SK-N-SH treated with all-trans-retinoic acid at 6 μM for 48 hours (cell line): ENCODE data around the gene PIWIL4.

ENCODE experiments used
- ATAC-seq: fragments of 200-7000 bp; cut with Tn5 transposase; 3 replicates; pipeline ENCODE4 v1.9.1; 2020; ENCODE audit warnings: mild to moderate bottlenecking, moderate library complexity
- ARNTL ChIP-seq: fragments of 450-650 bp; formaldehyde crosslinking; IDR thresholded peaks from 2 replicates; pipeline ENCODE4 v1.5.0; 2020; ENCODE audit warnings: low read depth, mild to moderate bottlenecking, moderate library complexity, borderline replicate concordance
- CSDC2 ChIP-seq: fragments of 250-450 bp; sonication (Bioruptor Pico); IDR thresholded peaks from 2 replicates; pipeline ENCODE4 v1.5.0; 2020; ENCODE audit warnings: mild to moderate bottlenecking, moderate library complexity
- OSR1 ChIP-seq: fragments of 250-450 bp; sonication (Bioruptor Pico); IDR thresholded peaks from 2 replicates; pipeline ENCODE4 v1.8.0; 2022; ENCODE audit warnings: moderate library complexity, mild to moderate bottlenecking, inconsistent platforms
- PATZ1 ChIP-seq: fragments of 250-450 bp; sonication (Bioruptor Pico); IDR thresholded peaks from 2 replicates; pipeline ENCODE4 v1.8.0; 2020; ENCODE audit warnings: mild to moderate bottlenecking, moderate library complexity, borderline replicate concordance
- POU6F1 ChIP-seq: fragments of 250-450 bp; sonication (Bioruptor Pico); IDR thresholded peaks from 2 replicates; pipeline ENCODE4 v1.8.0; 2021; ENCODE audit warnings: low read depth, mild to moderate bottlenecking, moderate library complexity, borderline replicate concordance
- PPARA ChIP-seq: fragments of 250-450 bp; sonication (Bioruptor Pico); IDR thresholded peaks from 2 replicates; pipeline ENCODE4 v1.5.0; 2020; ENCODE audit warnings: mild to moderate bottlenecking, borderline replicate concordance
- RARB ChIP-seq: fragments of 250-450 bp; sonication (Bioruptor Pico); IDR thresholded peaks from 2 replicates; pipeline ENCODE4 v1.8.0; 2021; ENCODE audit warnings: mild to moderate bottlenecking, moderate library complexity
- SNAI2 ChIP-seq: fragments of 250-450 bp; sonication (Bioruptor Pico); IDR thresholded peaks from 2 replicates; pipeline ENCODE4 v1.5.0; 2020; ENCODE audit warnings: mild to moderate bottlenecking, moderate library complexity
- TCF4 ChIP-seq: fragments of 250-450 bp; sonication (Bioruptor Pico); IDR thresholded peaks from 2 replicates; pipeline ENCODE4 v1.8.0; 2021; ENCODE audit warnings: mild to moderate bottlenecking, moderate library complexity, borderline replicate concordance
- TOX ChIP-seq: fragments of 250-450 bp; sonication (Bioruptor Pico); IDR thresholded peaks from 2 replicates; pipeline ENCODE4 v1.8.0; 2021; ENCODE audit warnings: mild to moderate bottlenecking, moderate library complexity, borderline replicate concordance
- TSHZ2 ChIP-seq: fragments of 250-450 bp; sonication (Bioruptor Pico); IDR thresholded peaks from 2 replicates; pipeline ENCODE4 v1.5.0; 2020; ENCODE audit warnings: mild to moderate bottlenecking, moderate library complexity
- ZFP30 ChIP-seq: fragments of 450-650 bp; formaldehyde crosslinking; IDR thresholded peaks from 2 replicates; pipeline ENCODE4 v1.5.0; 2022; ENCODE audit warnings: mild to moderate bottlenecking, moderate library complexity
- ZNF565 ChIP-seq: fragments of 450-650 bp; formaldehyde crosslinking; conservative IDR thresholded peaks from 2 replicates; pipeline ENCODE4 v1.5.0; 2020; ENCODE audit warnings: low read depth, mild to moderate bottlenecking, moderate library complexity
- ZNF70 ChIP-seq: fragments of 450-650 bp; formaldehyde crosslinking; IDR thresholded peaks from 2 replicates; pipeline ENCODE4 v1.5.0; 2020; ENCODE audit warnings: mild to moderate bottlenecking, moderate library complexity
- ZNF8 ChIP-seq: fragments of 450-650 bp; formaldehyde crosslinking; IDR thresholded peaks from 2 replicates; pipeline ENCODE4 v1.5.0; 2020; ENCODE audit warnings: mild to moderate bottlenecking, moderate library complexity
- TF ChIP-seq, protein P1 (sequence below): fragments of 250-450 bp; sonication (Bioruptor Pico); IDR thresholded peaks from 2 replicates; pipeline ENCODE4 v1.5.1; 2021; ENCODE audit warnings: mild to moderate bottlenecking, moderate library complexity

PIWIL4 gene

DNA sequence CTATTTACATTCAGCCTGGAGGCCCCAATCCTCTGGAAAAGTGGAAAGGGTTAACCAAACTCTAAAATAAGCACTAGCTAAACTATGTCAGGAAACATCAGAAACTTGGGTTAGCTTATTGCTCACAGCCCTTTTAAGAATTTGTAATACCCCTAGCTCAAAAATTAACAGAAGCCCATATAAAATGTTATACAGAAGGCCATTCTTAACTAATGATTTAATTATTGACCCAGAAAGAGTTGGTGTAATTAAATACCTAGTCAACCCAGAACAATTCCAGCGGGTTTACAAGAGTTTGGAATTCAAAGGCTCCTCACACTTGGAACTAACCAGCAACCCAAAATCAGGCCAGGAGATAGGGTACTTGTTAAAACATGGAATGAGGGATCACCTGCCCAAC lies 88.8 kb downstream of the PIWIL4 start:
- TF ChIP-seq TCF4 (no peak), PATZ1 (CRISPR knock-in tag) (no peak), RARB (CRISPR knock-in tag) (no peak), ZNF70 (no peak), ZNF8 (no peak), TOX (CRISPR knock-in tag) (no peak), POU6F1 (no peak), TSHZ2 (no peak)
- ATAC-seq: no peak

DNA sequence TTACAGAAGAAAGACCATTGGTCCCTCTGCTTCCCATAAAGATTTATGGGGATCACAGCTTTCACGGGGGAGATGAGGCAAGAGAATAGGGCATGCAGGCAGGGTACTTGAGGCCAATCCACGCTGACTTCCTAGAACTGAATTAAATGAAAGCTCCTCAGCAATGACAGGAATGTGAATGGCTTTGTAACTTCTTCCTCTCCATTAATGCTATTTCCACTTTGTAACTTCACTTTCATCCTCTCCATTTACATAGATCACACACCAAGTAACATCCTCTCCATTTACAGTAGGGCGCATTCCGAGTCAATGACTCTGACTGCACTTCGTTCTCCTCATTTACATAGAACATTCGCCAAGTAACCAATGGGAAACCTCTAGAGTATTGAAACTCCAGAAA lies 89.8 kb downstream of the PIWIL4 start:
- ATAC-seq: no peak
- TF ChIP-seq CSDC2: no peak
- no peak for TF ChIP-seq SNAI2 (CRISPR knock-in tag)
- TF ChIP-seq PATZ1 (CRISPR knock-in tag): no peak
- no peak for TF ChIP-seq ZNF8
- TF ChIP-seq ZNF70: no peak
- no peak for TF ChIP-seq POU6F1

DNA sequence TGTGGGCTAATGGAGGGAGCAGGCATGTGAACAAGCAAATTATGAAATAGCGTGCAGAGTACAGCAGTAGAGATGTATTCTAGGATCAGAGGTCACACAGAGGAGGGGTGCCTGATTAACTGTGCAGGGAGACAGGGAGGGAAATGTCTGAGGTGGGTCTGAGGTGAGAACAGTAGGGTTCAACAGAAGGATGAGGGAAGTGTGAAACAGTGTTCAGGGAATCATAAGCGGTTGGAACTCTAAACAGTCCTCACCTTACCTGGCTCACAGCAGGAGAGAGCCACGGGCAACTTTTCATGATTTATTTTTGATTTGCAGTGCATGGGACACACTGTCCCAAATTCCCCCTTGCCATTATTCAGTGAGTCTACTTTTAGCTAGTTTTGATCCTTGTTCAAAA lies 90.5 kb downstream of the PIWIL4 start:
- TF ChIP-seq CSDC2: no peak
- no peak for TF ChIP-seq SNAI2 (CRISPR knock-in tag)
- TF ChIP-seq ARNTL: no peak
- no peak for TF ChIP-seq TCF4
- TF ChIP-seq PPARA (CRISPR knock-in tag): no peak
- TF ChIP-seq ZNF565 (CRISPR knock-in tag): no peak
- no peak for TF ChIP-seq TOX (CRISPR knock-in tag)
- no peak for TF ChIP-seq ZNF70
- TF ChIP-seq RARB (CRISPR knock-in tag): no peak
- TF ChIP-seq TSHZ2: no peak
- no peak for ATAC-seq

GRCh38 chr11:94658386-94658785 lies 91.2 kb downstream of the PIWIL4 start:
- TF ChIP-seq TOX (CRISPR knock-in tag): no peak
- no peak for TF ChIP-seq PPARA (CRISPR knock-in tag)
- no peak for TF ChIP-seq ARNTL
- TF ChIP-seq ZFP30: no peak
- TF ChIP-seq, protein P1, sequence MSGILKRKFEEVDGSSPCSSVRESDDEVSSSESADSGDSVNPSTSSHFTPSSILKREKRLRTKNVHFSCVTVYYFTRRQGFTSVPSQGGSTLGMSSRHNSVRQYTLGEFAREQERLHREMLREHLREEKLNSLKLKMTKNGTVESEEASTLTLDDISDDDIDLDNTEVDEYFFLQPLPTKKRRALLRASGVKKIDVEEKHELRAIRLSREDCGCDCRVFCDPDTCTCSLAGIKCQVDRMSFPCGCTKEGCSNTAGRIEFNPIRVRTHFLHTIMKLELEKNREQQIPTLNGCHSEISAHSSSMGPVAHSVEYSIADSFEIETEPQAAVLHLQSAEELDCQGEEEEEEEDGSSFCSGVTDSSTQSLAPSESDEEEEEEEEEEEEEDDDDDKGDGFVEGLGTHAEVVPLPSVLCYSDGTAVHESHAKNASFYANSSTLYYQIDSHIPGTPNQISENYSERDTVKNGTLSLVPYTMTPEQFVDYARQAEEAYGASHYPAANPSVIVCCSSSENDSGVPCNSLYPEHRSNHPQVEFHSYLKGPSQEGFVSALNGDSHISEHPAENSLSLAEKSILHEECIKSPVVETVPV (CRISPR knock-in tag): no peak
- no peak for TF ChIP-seq RARB (CRISPR knock-in tag)
- TF ChIP-seq OSR1 (CRISPR knock-in tag): no peak
- TF ChIP-seq SNAI2 (CRISPR knock-in tag): no peak
- TF ChIP-seq POU6F1: no peak
- ATAC-seq: no peak
